ENCODE results near the gene DCDC2C.

The DCDC2C gene

GRCh38 chr2:3768960-3769765, 65.8 kb downstream of the DCDC2C start:
- H3K36me3 ChIP-seq (ENCODE audit: insufficient read depth, low read length) = no peaks in the 10 kb centered on the region
- H3K4me2 ChIP-seq (ENCODE audit: low read length) = no peak overlapping the region
- H3K4me3 ChIP-seq (ENCODE audit: low read length) = no peak overlapping the region
- H3K27me3 ChIP-seq (ENCODE audit: control insufficient read depth, insufficient read depth, low read length) = no peaks in the 10 kb centered on the region
- H3K4me1 ChIP-seq (ENCODE audit: control insufficient read depth, insufficient read depth, low read length) = no peaks in the 10 kb centered on the region
- H3K9me3 ChIP-seq (replicated peaks; ENCODE audit: low read length) = no peaks in the 10 kb centered on the region
- H3K9ac ChIP-seq (ENCODE audit: low read depth, low read length) = no peak overlapping the region

DNA sequence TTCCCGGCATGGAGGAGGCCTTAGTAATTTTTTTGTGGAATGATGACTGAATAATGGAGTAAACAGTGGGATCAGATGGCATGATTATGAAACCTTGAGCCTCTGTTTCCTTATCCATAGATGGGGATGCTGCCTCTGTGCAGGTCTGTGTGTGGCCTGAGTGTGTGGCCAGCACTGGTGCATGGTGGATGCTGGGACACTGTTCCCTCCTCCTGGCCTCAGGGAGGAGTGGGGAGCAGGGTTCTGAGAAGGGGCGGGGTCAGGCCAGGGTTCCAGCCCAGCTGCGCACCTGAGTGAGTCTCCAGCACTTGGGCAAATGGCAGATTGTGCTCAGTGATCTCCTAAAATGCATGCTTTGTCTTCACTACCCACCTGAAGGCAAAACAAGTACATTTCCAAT, 66.4 kb downstream of the DCDC2C start:
- Histone ChIP-seq H3K4me2 (ENCODE audit: low read length) (no peak overlapping the region), H3K9ac (ENCODE audit: low read depth, low read length) (no peak overlapping the region), H3K36me3 (ENCODE audit: insufficient read depth, low read length) (no peaks in the 10 kb centered on the region), H3K4me3 (ENCODE audit: low read length) (no peak overlapping the region), H3K9me3 (replicated peaks; ENCODE audit: low read length) (no peaks in the 10 kb centered on the region), H3K4me1 (ENCODE audit: control insufficient read depth, insufficient read depth, low read length) (no peaks in the 10 kb centered on the region), H3K27me3 (ENCODE audit: control insufficient read depth, insufficient read depth, low read length) (no peaks in the 10 kb centered on the region)

DNA sequence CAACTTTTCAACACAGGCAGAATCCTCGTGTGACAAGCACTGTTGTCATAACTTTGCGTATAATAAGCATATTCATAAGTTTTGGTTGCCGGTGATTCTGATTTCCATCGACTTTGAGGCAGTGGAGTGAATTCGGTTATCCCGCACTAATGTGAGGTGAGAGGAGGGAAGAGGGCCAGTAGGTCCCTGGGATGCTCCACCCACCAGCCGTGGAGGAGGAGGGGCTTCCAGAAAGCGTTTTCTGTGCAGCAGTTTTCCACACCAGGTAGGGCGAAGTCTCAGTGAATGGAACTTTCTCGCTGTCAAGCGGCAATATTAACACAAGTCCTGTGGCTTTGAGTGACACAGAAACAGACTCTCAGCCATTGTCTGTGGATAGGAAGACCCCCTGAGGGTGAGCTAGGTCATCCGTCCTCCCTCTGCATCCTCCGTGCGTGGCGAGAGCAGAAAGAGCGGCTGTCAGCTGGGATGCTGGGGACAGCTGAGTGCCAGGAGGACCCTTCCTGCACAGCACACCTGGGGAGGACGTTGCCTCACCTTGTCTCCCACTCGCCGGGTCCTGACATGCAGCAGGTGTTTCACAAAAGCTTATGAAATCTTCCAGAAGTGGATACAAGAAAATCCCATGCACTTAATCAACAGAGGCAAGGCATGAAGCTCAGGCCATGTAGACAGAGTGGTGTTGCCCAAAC, 67.5 kb downstream of the DCDC2C start:
- H3K36me3 ChIP-seq (ENCODE audit: insufficient read depth, low read length) = no peaks in the 10 kb centered on the region
- H3K9me3 ChIP-seq (replicated peaks; ENCODE audit: low read length) = no peaks in the 10 kb centered on the region
- H3K4me3 ChIP-seq (ENCODE audit: low read length) = no peak overlapping the region
- H3K4me1 ChIP-seq (ENCODE audit: control insufficient read depth, insufficient read depth, low read length) = no peaks in the 10 kb centered on the region
- no peak overlapping the region for H3K9ac ChIP-seq (ENCODE audit: low read depth, low read length)
- no peak overlapping the region for H3K4me2 ChIP-seq (ENCODE audit: low read length)
- no peaks in the 10 kb centered on the region for H3K27me3 ChIP-seq (ENCODE audit: control insufficient read depth, insufficient read depth, low read length)

DNA sequence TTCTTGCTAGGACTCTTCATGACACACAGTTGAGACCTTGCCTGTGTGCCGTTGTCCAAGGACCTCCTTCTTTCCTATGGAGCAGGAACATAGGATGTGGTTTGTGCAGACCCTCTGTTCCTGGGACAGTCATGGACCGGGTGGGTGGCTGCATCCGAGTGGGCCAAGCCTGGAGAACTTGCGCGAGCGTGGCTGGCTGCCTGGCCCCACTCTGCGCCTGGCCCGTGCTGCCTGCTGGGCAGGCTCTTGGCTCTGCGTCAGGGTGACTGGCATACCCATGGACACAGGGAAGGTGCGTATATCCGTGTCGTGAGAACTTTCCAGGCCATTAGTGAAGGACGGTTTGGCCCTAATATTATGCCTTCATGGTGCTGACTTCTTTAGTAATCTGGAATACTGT, 68.2 kb downstream of the DCDC2C start:
- Histone ChIP-seq H3K36me3 (ENCODE audit: insufficient read depth, low read length) (no peaks in the 10 kb centered on the region), H3K4me3 (ENCODE audit: low read length) (no peak overlapping the region), H3K4me1 (ENCODE audit: control insufficient read depth, insufficient read depth, low read length) (no peaks in the 10 kb centered on the region), H3K9ac (ENCODE audit: low read depth, low read length) (no peak overlapping the region), H3K27me3 (ENCODE audit: control insufficient read depth, insufficient read depth, low read length) (no peaks in the 10 kb centered on the region), H3K4me2 (ENCODE audit: low read length) (no peak overlapping the region), H3K9me3 (replicated peaks; ENCODE audit: low read length) (no peaks in the 10 kb centered on the region)

DNA sequence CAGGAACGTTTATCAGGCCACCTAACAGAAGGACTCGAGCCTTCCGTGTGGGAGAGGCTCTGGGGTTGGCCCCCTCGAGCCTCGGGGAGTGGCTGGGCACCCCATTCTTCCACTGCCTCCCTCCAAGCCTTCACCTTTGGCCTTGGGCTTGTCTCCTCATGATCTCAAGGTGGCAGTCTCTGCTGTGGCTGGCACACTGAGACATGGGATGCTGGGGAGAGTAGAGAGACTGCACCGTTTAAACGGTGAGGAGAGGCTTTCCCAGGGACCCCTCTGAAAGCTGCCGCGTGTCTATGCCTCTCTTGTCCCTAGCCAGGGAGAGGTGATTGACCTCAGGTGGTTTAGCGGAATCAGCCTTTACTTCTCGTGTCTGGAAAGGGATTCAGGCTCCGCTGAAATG, 71.0 kb downstream of the DCDC2C start:
- no peak overlapping the region for H3K4me3 ChIP-seq (ENCODE audit: low read length)
- no peak overlapping the region for H3K4me2 ChIP-seq (ENCODE audit: low read length)
- H3K36me3 ChIP-seq (ENCODE audit: insufficient read depth, low read length) = no peaks in the 10 kb centered on the region
- H3K4me1 ChIP-seq (ENCODE audit: control insufficient read depth, insufficient read depth, low read length) = no peaks in the 10 kb centered on the region
- no peaks in the 10 kb centered on the region for H3K9me3 ChIP-seq (replicated peaks; ENCODE audit: low read length)
- H3K27me3 ChIP-seq (ENCODE audit: control insufficient read depth, insufficient read depth, low read length) = peaks cover 9% of the 10 kb centered on the region
- H3K9ac ChIP-seq (ENCODE audit: low read depth, low read length) = no peak overlapping the region

- no peaks in the 10 kb centered on the region for H3K4me1 ChIP-seq (ENCODE audit: control insufficient read depth, insufficient read depth, low read length)
- H3K4me3 ChIP-seq (ENCODE audit: low read length) = no peak overlapping the region
Measured at GRCh38 chr2:3776311-3776710, 72.9 kb downstream of the DCDC2C start.

GRCh38 chr2:3777966-3778365, 74.6 kb downstream of the DCDC2C start:
- Histone ChIP-seq H3K27me3 (ENCODE audit: control insufficient read depth, insufficient read depth, low read length) (peaks cover 10% of the 10 kb centered on the region), H3K9me3 (replicated peaks; ENCODE audit: low read length) (no peaks in the 10 kb centered on the region), H3K36me3 (ENCODE audit: insufficient read depth, low read length) (no peaks in the 10 kb centered on the region), H3K4me1 (ENCODE audit: control insufficient read depth, insufficient read depth, low read length) (no peaks in the 10 kb centered on the region), H3K9ac (ENCODE audit: low read depth, low read length) (no peak overlapping the region), H3K4me3 (ENCODE audit: low read length) (no peak overlapping the region), H3K4me2 (ENCODE audit: low read length) (no peak overlapping the region)

More at GRCh38 chr2:3776311-3776710, 72.9 kb downstream of the DCDC2C start:
- no peaks in the 10 kb centered on the region for H3K36me3 ChIP-seq (ENCODE audit: insufficient read depth, low read length)
- no peak overlapping the region for H3K9ac ChIP-seq (ENCODE audit: low read depth, low read length)
- no peaks in the 10 kb centered on the region for H3K9me3 ChIP-seq (replicated peaks; ENCODE audit: low read length)
- peaks cover 10% of the 10 kb centered on the region for H3K27me3 ChIP-seq (ENCODE audit: control insufficient read depth, insufficient read depth, low read length)
- H3K4me2 ChIP-seq (ENCODE audit: low read length) = no peak overlapping the region

- H3K4me1 ChIP-seq (ENCODE audit: control insufficient read depth, insufficient read depth, low read length) = no peaks in the 10 kb centered on the region
- H3K36me3 ChIP-seq (ENCODE audit: insufficient read depth, low read length) = no peaks in the 10 kb centered on the region
- no peak overlapping the region for H3K4me2 ChIP-seq (ENCODE audit: low read length)
- peaks cover 10% of the 10 kb centered on the region for H3K27me3 ChIP-seq (ENCODE audit: control insufficient read depth, insufficient read depth, low read length)
- H3K9ac ChIP-seq (ENCODE audit: low read depth, low read length) = no peak overlapping the region
- H3K9me3 ChIP-seq (replicated peaks; ENCODE audit: low read length) = no peaks in the 10 kb centered on the region
- H3K4me3 ChIP-seq (ENCODE audit: low read length) = no peak overlapping the region
Measured at GRCh38 chr2:3778851-3779495, 75.6 kb downstream of the DCDC2C start.

DNA sequence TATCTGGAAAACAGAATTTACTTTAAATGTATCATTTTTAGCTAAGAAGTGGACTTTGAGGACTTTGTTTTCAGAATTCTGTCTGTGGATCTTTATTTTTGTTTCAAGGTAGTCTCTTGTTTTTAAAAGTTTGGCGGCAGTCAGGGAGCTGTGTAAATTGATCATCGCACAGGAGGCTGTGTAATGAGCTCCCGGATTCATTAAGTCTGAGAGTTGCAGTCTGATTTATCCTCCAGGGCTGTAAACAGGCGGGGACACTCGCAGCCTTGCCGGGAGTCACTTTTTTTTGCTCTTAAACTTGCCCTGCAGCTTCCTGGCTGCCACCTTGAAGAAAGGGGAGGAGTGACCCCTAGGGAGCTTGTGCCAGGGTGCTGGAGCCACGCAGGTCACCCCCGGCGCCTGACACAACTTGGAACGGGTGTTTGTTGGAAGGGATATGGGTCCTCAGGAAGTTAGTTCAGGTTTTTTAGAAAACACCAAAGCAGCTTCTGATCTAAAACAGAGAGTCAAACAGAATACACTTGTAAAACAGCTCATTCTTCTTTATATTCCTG, 76.2 kb downstream of the DCDC2C start:
- Histone ChIP-seq H3K4me2 (ENCODE audit: low read length) (no peak overlapping the region), H3K9me3 (replicated peaks; ENCODE audit: low read length) (no peaks in the 10 kb centered on the region), H3K4me1 (ENCODE audit: control insufficient read depth, insufficient read depth, low read length) (no peaks in the 10 kb centered on the region), H3K27me3 (ENCODE audit: control insufficient read depth, insufficient read depth, low read length) (peaks cover 10% of the 10 kb centered on the region), H3K36me3 (ENCODE audit: insufficient read depth, low read length) (no peaks in the 10 kb centered on the region), H3K4me3 (ENCODE audit: low read length) (no peak overlapping the region), H3K9ac (ENCODE audit: low read depth, low read length) (no peak overlapping the region)

- Histone ChIP-seq H3K4me2 (ENCODE audit: low read length) (no peak overlapping the region), H3K36me3 (ENCODE audit: insufficient read depth, low read length) (no peaks in the 10 kb centered on the region), H3K9me3 (replicated peaks; ENCODE audit: low read length) (no peaks in the 10 kb centered on the region), H3K9ac (ENCODE audit: low read depth, low read length) (no peak overlapping the region), H3K27me3 (ENCODE audit: control insufficient read depth, insufficient read depth, low read length) (peaks cover 10% of the 10 kb centered on the region), H3K4me3 (ENCODE audit: low read length) (no peak overlapping the region), H3K4me1 (ENCODE audit: control insufficient read depth, insufficient read depth, low read length) (no peaks in the 10 kb centered on the region)
Measured at GRCh38 chr2:3780477-3781402, 77.4 kb downstream of the DCDC2C start.

- H3K27me3 ChIP-seq (ENCODE audit: control insufficient read depth, insufficient read depth, low read length) = no peaks in the 10 kb centered on the region
- H3K9me3 ChIP-seq (replicated peaks; ENCODE audit: low read length) = no peaks in the 10 kb centered on the region
- H3K36me3 ChIP-seq (ENCODE audit: insufficient read depth, low read length) = no peaks in the 10 kb centered on the region
- no peak overlapping the region for H3K4me3 ChIP-seq (ENCODE audit: low read length)
- H3K4me1 ChIP-seq (ENCODE audit: control insufficient read depth, insufficient read depth, low read length) = no peaks in the 10 kb centered on the region
- H3K9ac ChIP-seq (ENCODE audit: low read depth, low read length) = no peak overlapping the region
- no peak overlapping the region for H3K4me2 ChIP-seq (ENCODE audit: low read length)
Measured at GRCh38 chr2:3784731-3785130, 81.4 kb downstream of the DCDC2C start.

Measured in skeletal muscle satellite cell (primary cell).